HFFc6 (cell line): Measurements from ENCODE around the gene GPR183. TPM values are rescaled to one million over a fixed set of nuclear protein-coding genes. Genes with fewer than 3 reads are reported as not detected.

Experiments
- DNase-seq: peaks from one replicate; pipeline ENCODE4 v3.0.0-alpha.2; 2018
- H3K27ac Mint-ChIP-seq: 2 replicates; pipeline ENCODE4 v1.8.0; 2020; ENCODE audit warnings: mild to moderate bottlenecking, mixed read lengths
- H3K27me3 Mint-ChIP-seq: 2 replicates; pipeline ENCODE4 v1.8.0; 2021; ENCODE audit warnings: mild to moderate bottlenecking, moderate library complexity, mixed read lengths; ENCODE audit not compliant: insufficient read depth
- H3K36me3 Mint-ChIP-seq: 2 replicates; pipeline ENCODE4 v1.8.0; 2021; ENCODE audit warnings: low read depth, mixed read lengths
- H3K4me1 Mint-ChIP-seq: 2 replicates; pipeline ENCODE4 v1.8.0; 2020; ENCODE audit warnings: low read depth, mixed read lengths
- H3K4me3 Mint-ChIP-seq: 2 replicates; pipeline ENCODE4 v1.8.0; 2020; ENCODE audit warnings: mild to moderate bottlenecking, moderate library complexity, mixed read lengths
- H3K9me3 Mint-ChIP-seq: 2 replicates; pipeline ENCODE4 v1.8.0; 2020; ENCODE audit warnings: mild to moderate bottlenecking, mixed read lengths
- total RNA-seq, 6 experiments: library from RNA; stranded (reverse); fragmentation: NEBNext Ultra II Directional; extraction: Animal tissue kit (Norgen Biotek cat#: 25700); gene quantifications; 2 replicates in 1 of 6; 3 replicates in 5 of 6; pipeline ENCODE4 v1.2.3, GENCODE V29; 2021
- TF ChIP-seq, protein P1 (sequence below): fragments of 200-600 bp; sonication (generic); IDR thresholded peaks from 2 replicates; pipeline ENCODE4 v1.5.0; 2021; ENCODE audit warnings: antibody characterized with exemption, mild to moderate bottlenecking

The GPR183 gene
- total RNA-seq, 6 experiments from 2014 or later = 0.17 TPM; not detected in 5

DNA sequence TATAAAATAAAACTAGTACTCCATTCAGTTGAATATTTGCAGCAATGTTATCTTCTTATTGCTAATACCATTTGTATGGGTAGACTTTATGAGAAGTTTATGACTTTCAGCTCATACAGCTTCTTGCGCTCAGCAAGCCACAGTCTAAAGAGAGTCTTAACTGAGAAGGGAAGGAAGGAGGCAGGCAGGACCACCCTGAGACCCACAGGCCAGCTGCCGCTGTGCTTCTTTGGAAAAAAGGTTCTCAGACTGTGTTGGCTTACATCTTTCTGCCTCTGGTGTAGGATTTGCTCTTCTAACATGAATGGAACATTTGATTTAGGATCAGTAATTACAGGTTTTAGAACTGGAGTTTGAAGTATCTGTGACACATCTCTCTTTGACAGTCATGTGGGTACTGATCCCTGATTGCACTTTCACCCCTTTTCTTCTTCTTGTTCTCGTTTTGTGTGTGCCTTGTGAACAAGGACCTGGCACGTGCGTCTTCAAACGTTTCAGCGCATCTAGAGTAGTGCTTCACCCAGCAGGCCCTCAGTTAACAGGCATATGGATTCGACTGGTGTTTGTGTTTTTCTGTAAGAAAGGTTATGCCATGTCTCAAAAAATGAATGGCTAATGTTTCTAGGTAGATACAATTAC is 41.9 kb downstream of the GPR183 start:
- TF ChIP-seq, protein P1, sequence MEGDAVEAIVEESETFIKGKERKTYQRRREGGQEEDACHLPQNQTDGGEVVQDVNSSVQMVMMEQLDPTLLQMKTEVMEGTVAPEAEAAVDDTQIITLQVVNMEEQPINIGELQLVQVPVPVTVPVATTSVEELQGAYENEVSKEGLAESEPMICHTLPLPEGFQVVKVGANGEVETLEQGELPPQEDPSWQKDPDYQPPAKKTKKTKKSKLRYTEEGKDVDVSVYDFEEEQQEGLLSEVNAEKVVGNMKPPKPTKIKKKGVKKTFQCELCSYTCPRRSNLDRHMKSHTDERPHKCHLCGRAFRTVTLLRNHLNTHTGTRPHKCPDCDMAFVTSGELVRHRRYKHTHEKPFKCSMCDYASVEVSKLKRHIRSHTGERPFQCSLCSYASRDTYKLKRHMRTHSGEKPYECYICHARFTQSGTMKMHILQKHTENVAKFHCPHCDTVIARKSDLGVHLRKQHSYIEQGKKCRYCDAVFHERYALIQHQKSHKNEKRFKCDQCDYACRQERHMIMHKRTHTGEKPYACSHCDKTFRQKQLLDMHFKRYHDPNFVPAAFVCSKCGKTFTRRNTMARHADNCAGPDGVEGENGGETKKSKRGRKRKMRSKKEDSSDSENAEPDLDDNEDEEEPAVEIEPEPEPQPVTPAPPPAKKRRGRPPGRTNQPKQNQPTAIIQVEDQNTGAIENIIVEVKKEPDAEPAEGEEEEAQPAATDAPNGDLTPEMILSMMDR = no peak
- no peaks in the 10 kb centered on the region for H3K36me3 Mint-ChIP-seq
- H3K9me3 Mint-ChIP-seq = no peaks in the 10 kb centered on the region
- no peak overlapping the region for H3K4me3 Mint-ChIP-seq
- H3K4me1 Mint-ChIP-seq = peaks cover 3% of the 10 kb centered on the region
- H3K27me3 Mint-ChIP-seq = peaks cover 2% of the 10 kb centered on the region; the same call in 1 of the 2 replicates
- no peak for DNase-seq
- H3K27ac Mint-ChIP-seq = no peak overlapping the region

DNA sequence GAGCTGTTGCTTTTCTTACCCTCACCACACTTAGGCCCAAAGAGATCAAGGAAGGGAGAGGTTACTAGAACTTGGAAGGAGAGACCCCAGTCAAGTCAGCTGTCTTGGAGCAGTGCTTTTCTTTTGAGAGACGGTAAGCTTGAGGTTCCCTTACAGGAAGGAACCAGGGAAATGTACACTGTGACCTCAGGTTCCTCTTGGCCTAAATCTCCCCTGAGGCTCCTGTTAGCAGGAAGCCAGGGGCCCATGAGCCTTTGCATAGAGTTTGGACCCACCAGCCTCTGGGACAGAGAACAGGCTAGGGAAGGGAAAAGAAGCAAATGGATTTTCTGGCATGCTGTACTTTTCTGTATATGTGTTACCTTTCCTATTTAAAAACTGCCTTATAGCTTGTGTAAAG is 43.1 kb downstream of the GPR183 start:
- Mint-ChIP-seq H3K27me3 (peaks cover 5% of the 10 kb centered on the region; the same call in 1 of the 2 replicates), H3K4me3 (no peak overlapping the region), H3K27ac (no peak overlapping the region), H3K4me1 (peaks cover 11% of the 10 kb centered on the region), H3K9me3 (no peaks in the 10 kb centered on the region), H3K36me3 (peaks cover 5% of the 10 kb centered on the region)
- TF ChIP-seq, protein P1 = no peak
- no peak for DNase-seq

DNA sequence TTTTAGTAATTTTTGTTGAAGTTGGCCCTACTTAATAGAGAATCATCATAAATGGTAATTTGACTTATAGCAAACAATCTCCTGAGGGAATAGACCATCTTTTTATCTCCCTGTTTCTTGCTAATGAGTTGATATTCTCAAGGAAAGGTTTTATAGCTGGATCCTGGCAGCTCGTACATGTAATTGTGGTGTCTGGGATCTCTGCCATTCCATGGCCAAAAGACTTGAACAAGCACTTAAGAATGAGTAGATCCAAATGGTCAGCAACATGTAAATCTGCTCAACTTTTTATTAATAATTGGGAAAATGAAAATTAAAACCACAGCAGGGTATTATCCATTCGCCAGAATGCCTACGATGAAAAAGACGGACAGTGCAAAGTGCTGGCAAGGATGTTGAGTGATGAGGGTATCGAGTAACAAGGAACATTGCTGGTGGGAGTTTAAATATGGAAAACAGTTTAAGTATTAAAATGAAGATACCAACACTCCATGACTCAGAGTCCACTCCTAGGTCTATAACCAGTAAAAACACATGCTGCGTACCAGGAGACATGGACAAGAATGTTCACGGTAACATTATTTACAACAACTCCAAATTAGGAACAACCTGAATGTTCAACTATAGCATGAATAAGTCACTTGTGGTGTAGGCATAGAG is 43.9 kb downstream of the GPR183 start:
- peaks cover 11% of the 10 kb centered on the region for H3K4me1 Mint-ChIP-seq
- H3K27me3 Mint-ChIP-seq = peaks cover 5% of the 10 kb centered on the region; the same call in 1 of the 2 replicates
- H3K4me3 Mint-ChIP-seq = no peak overlapping the region
- TF ChIP-seq, protein P1 = no peak
- H3K27ac Mint-ChIP-seq = no peak overlapping the region
- peaks cover 5% of the 10 kb centered on the region for H3K36me3 Mint-ChIP-seq
- H3K9me3 Mint-ChIP-seq = no peaks in the 10 kb centered on the region
- no peak for DNase-seq

DNA sequence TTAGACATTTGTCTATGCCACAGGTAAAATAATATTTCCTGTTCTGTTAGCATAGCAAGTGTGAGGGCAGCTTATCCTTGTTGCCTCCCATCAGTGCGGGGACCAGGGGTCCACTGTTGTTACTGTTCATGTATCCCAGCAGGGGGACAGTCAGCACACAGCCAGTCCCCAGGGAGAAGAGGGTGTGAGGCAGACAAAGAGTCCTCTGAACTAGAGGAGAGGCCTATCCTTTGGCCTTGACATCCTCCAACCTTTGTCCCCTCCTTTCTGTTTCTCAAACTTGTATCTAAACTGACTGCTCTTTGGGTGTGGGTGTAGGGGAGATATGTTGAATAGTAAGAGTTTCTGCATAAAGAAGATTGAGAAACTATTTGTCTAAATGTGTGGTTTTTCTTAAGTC is 46.1 kb downstream of the GPR183 start:
- H3K9me3 Mint-ChIP-seq = no peaks in the 10 kb centered on the region
- peaks cover 18% of the 10 kb centered on the region for H3K4me1 Mint-ChIP-seq
- peaks cover 5% of the 10 kb centered on the region for H3K36me3 Mint-ChIP-seq
- H3K27ac Mint-ChIP-seq = no peak overlapping the region
- TF ChIP-seq, protein P1 = no peak
- H3K4me3 Mint-ChIP-seq = no peak overlapping the region
- peaks cover 3% of the 10 kb centered on the region; the same call in 1 of the 2 replicates for H3K27me3 Mint-ChIP-seq
- no peak for DNase-seq

DNA sequence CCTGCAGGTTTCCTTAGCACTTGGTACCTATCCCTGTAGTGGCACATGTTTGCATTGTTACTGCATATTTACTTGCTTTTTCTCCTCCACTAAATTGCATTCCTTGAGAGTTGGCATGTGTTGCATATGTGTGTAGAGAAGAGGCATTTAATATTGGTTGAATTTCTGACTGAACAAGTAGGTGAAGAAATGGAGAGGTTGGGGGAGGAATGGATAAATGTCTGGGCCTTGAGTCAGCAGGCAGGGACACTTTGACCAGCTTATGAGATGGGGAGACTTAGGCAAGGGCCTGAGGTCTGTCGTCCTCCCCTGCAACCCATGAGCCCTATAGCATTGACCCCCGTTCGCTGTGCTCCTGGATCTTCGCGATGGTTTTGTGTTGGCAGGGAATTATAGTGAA is 47.0 kb downstream of the GPR183 start:
- Mint-ChIP-seq H3K36me3 (peaks cover 7% of the 10 kb centered on the region), H3K9me3 (no peaks in the 10 kb centered on the region), H3K27ac (peak overlapping the region; percentile 53)

More for the DNA sequence above, 47.0 kb downstream of the GPR183 start:
- DNase-seq = no peak
- Mint-ChIP-seq H3K27me3 (peaks cover 3% of the 10 kb centered on the region; the same call in 1 of the 2 replicates), H3K4me3 (no peak overlapping the region), H3K4me1 (peaks cover 18% of the 10 kb centered on the region)
- TF ChIP-seq, protein P1 = no peak
